NCI-H510A (cell line): ENCODE data around the gene GLG1.
"Not testable (repeated sequence)": the region's sequence is repeated elsewhere in the genome, so short reads cannot be mapped to it uniquely, and the experiment has no call there.

Experiments
- DNase-seq: peaks from one replicate; lab custom pipeline; 2025; lab: John Stamatoyannopoulos, UW

GLG1 gene

DNA sequence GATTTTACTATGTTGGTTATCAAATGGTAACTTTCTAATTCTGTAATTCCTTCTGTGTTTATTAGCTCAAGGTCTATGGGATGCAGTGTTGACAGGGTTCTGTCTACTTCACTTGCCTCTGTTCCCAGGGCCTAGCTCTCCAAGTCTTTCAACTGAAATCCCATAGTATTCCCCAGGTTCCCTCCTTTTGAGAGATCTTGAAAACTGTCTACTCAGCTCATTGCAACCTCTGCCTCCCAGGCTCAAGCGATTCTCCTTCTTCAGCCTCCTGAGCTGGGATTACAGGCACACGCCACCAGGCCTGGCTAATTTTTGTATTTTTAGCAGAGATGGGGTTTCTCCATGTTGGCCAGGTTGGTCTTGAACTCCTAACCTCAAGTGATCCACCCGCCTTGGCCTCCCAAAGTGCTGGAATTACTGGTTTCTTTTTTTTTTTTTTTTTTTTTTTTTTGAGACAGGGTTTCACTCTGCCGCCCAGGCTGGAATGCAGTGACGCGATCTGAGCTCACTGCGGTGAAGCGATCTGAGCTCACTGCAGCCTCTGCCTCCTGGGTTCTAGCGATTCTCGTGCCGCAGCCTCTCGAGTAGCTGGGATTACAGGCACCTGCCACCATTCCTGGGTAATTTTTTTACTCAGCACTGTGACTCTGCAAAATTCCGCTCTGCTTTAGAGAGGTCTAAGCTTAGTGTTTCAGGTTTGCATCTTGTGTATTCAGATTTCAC is 163.1 kb downstream of the GLG1 start:
- not testable (repeated sequence) for DNase-seq

- DNase-seq: no peak
Measured at GRCh38 chr16:74439685-74440084, 167.2 kb downstream of the GLG1 start.

- DNase-seq: no peak
Measured at GRCh38 chr16:74438492-74438979, 168.4 kb downstream of the GLG1 start.

DNA sequence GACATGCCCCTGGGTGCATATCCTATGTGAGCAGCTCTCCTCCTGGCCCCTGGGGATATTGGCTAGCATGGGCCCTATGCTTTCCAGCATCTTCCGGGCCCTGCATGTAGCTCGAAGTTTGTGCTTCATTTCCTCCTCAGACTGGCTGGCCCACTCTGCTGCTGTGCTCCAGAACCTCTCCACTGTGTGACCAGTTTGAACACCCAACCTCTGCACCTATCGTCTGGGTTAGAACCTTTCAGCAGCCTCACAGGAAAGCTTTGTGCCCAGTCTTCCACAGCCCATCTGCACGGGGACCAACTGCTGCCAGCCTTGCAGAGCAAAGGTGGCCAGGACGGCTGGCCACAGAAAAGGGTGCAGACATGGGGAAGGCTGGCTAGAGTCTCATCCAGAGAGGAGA is 175.4 kb downstream of the GLG1 start:
- no peak for DNase-seq

DNA sequence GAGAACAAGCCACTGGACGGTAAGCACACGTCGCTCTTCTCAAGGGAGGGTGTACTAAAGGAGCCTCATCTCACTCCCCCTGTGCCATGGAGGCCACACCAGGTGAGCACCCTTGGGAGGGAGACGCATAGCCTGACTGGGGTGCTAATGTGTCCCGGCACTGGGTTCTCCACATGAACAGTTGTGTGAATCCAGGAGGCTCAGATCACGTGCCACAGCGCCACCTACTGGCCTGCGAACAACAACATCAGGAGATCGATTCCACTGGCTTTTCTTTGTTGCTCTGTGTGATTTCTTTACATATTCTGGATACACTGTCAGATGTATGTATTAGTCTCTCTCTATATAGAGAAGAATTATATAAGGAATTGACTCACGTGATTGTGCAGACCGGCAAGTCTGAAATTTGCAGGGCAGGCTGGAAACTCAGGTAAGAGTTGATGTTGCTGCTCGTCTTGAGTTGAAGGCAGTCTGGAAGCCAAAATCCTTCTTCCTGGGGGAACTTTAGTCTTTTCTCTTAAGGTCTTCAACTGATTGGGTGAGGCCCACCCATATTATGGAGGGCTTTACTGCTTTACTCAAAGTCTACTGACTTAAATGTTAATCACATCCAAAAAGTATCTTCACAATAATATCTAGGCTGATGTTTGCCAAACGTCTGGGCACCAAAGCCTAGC is 176.7 kb downstream of the GLG1 start:
- not testable (repeated sequence) for DNase-seq

DNA sequence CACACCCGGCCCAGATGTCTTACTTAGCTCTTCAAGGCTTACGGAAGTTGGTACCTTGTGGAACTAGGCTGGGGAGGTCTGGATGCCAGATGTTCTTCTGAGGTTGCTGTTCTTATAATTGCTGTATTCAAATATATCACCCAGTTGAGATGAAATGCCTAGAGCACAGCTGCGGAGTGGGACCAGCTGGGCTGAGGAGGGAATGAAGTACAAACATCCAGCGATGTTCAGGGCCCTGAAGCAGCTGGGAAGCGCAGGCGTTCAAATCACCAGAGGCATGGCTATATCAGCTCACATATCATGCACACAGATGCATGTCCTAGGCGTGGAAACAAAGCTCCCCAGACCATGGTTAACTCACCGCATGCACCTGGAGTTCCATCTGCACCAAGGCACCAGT is 178.4 kb downstream of the GLG1 start:
- DNase-seq: not testable (repeated sequence)

- not testable (repeated sequence) for DNase-seq
Measured at GRCh38 chr16:74425751-74426150, 181.2 kb downstream of the GLG1 start.

DNA sequence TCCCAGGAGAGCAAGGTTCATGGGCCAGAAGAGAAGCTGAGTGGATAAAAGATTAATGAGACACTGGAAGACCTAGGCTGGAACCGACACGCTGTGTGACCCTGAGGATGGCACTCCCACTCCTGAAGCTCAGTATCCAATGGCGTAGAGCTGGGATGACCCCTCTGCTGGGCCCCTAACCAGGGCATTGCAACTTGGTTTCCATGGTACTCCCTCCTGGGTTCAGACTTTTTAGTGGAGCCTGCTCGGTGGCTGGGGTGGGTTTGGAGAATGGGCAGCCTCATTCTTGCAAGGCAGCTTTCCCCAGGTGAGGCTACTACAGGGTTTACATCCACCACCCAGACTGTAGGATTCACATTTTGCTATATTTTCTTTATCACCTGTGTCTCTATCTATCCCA is 183.2 kb downstream of the GLG1 start:
- DNase-seq: not testable (repeated sequence)

- not testable (repeated sequence) for DNase-seq
Measured at GRCh38 chr16:74422086-74422485, 184.8 kb downstream of the GLG1 start.

DNA sequence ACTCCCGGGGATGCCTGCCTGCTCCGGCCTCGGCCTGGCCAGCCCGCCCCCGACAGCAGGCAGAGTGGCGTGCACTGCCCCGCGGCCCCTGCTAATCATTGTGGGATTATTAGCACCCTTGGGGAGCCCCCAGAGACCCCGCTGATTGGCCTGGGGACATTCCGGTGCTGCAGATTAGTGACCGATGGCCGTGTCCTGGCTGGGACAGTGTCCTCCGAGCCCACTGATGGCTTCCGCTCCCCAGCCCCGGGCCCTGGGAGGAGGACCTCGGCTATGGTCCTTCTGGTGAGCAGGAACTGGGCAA is 185.5 kb downstream of the GLG1 start:
- DNase-seq: not testable (repeated sequence)

DNA sequence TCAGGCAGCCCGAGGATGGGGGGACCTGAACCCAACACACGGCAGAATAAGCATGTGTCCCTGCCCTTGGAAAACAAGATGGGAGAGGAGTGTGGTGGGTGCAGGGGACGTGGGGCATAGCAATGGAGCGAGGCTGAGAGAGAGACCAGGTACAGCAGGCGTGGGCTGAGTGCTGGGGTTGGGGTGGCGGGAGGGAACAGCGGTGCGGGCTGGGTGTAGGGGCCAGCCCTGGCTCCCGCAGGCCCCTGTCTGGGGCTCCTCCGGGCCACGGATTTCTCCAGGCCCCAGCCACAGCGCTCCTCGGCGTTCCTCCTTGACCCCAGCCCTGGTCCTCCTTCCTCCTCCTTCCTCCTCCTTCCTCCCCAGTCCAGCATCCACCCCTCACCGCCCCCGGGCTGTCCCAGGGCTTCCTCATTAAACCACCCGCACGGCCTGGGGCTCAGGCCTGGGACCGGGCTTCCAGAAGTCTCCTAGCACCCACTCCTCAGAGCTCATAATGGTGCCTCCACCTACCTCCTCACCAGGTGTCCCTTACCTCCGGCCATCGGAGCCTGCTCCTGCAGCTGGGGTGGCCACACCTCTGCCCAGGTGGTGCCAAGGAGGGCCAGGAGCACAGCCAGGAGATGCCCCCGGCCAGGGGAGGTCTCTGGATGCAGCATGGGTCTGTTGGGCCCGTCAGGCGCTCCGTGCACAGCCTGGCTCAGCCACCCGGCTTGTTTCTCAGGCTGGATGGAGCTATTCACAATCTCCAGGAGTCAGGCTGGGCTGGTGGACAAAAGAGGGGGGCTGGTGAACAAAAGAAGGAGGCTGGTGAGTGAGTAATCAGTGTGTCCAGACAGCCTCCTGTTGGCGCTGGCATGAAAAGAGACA is 186.1 kb downstream of the GLG1 start, which contains the start of gene CLEC18B:
TSS of gene CLEC18B (minus strand) at position 867 of the 870 bp plus-strand sequence. CDS start at position 659, 208 bp downstream.
- DNase-seq: not testable (repeated sequence)

- DNase-seq: not testable (repeated sequence)
Measured at GRCh38 chr16:74419811-74420210, 187.1 kb downstream of the GLG1 start.

- not testable (repeated sequence) for DNase-seq
Measured at GRCh38 chr16:74417897-74418296, 189.0 kb downstream of the GLG1 start.

DNA sequence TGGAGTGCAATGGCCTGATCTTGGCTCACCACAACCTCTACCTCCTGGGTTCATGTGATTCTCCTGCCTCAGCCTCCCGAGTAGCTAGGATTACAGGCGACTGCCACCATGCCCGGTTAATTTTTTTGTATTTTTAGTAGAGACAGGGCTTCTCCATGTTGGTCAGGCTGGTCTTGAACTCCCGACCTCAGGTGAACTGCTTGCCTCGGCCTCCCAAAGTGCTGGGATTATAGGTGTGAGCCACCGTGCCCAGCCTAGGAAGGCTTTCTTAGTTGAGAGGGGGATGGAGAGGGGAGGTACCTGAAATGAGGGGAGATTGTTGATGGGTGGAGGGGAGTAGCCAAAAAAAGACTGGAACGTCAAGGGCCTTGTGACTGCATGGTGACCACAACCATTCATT is 193.0 kb downstream of the GLG1 start:
- DNase-seq: not testable (repeated sequence)

- DNase-seq: not testable (repeated sequence)
Measured at GRCh38 chr16:74413485-74413884, 193.4 kb downstream of the GLG1 start.

DNA sequence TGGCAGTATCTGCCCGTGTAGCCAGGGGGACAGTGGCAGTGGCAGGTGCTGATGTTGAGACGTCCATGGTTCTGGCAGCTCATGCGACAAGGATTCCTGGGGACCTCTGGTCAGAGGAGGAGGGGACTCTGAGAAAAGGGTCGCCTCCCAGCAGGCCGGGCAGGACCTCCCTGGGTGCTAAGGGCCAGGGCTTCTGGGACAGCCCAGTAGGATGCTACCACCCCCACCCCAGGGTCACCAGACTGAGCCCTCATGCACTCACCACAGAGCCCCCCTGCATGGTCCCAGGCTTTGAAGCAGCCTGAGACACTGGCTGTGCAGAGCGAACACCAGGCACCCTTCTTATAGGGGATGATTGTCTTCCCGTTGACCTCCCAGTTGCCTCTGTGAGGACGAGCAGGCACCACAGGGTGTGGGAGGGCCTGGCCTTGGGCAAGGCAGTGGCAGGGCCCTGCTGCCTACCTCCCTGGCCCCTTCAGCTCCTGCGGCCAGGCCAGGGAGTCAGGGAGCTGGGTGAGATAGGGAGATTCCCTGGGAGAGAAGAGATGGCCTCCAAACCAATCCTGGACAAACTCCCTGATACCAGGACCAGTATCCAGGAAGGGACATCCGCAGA is 194.0 kb downstream of the GLG1 start:
- DNase-seq: not testable (repeated sequence)

- not testable (repeated sequence) for DNase-seq
Measured at GRCh38 chr16:74412138-74412774, 194.7 kb downstream of the GLG1 start.

DNA sequence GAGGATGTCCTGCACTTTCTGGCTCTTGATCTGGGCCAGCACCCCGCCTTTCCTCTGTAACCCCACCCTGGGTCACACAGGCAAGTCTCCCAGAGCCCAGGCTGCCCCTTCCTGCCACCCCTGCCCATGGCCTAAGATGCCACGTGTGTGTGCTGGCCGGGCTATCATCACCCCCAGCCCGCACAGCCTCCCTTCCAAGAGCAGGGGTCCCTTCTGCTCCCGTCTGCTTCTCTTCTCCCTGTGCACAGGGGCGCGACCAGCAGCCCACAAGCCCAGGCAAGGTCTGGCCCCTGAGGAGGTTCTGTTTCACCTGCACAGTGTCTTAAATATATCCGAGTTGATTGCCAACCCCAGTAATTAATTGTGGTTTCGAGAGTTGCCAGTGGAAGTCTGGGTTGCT is 195.9 kb downstream of the GLG1 start:
- DNase-seq: not testable (repeated sequence)

DNA sequence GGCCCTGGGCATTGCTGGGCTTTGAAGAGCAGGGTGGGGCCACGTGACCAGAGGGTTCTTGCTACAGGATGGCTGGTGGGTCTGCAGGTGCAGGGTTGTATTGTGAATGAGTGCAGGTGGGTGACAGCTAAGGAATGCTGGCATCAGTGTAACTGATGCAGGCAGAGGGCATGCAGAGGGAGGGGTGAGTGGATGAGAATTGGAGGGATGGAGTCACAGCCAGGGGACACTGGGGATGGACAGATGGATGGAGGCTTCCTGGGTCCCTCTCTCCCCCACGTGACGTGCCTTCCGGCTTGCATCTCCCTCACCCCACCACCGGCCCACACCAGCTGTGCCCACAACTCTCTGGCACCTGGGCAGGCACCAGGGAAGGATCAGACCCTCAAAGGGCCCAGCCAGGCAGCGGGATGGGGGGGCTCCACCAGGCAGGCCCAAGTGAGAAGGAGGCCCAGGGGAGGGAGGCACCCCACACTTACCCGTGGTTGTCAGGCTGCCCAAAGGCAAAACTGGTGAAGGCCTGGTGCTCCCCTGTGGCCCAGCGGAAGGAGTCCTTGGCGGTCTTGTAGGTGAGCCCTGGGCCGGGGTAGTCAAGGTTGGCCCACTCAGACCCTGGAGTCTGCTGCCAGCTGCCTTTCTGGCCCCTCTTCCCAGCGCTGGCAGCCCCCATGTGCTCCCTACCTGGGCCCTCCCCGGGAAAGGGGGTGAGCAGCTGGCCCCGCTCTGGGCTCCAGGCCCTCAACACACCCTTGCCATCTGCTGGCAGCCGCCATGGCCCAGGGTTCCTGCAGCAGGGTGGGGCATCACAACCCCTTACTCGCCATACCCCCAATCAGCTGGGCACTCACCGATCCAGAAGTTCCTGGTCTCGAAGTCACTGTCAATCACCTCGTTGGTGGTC is 196.6 kb downstream of the GLG1 start:
- DNase-seq: not testable (repeated sequence)
